HepG2 (cell line): ENCODE measurements around the gene ZBTB20. TPM values are rescaled to one million over a fixed set of nuclear protein-coding genes. Genes with fewer than 3 reads are reported as not detected.

Source experiments
- ATAC-seq: fragments of 200-7000 bp; cut with Tn5 transposase; 3 replicates; pipeline ENCODE4 v1.9.1; 2020; ENCODE audit warnings: mild to moderate bottlenecking, moderate library complexity
- BruUV-seq: library from RNA; stranded (reverse); fragments of 400-500 nt; replicated peaks from 2 replicates; lab custom pipeline; 2021; lab: Mats Ljungman, UMichigan
- CTCF ChIA-PET: fragments of 300-600 bp; formaldehyde crosslinking; extraction: SDS; loops from one replicate; lab custom pipeline; 2021; ENCODE audit warnings: low total read pairs, inconsistent platforms, low intra/inter-chr PET ratio; lab: Yijun Ruan, JAX
- POLR2A ChIA-PET: fragments of 350-600 bp; sonication (Branson Sonifier 250); formaldehyde crosslinking; loops from one replicate; lab custom pipeline; 2020; ENCODE audit warnings: antibody characterized with exemption, inconsistent platforms; lab: Yijun Ruan, JAX
- DNase-seq: peaks from one replicate; pipeline ENCODE4 v3.0.0-alpha.2; 2015; ENCODE audit warnings: low spot score
- FAIRE-seq: peaks from 3 replicates; lab custom pipeline; 2011; peaks lifted over from hg19 to GRCh38; lab: Jason Lieb, UNC
- H2AFZ ChIP-seq: one replicate; pipeline ENCODE4 v1.6.1; 2011; ENCODE audit warnings: low read length, inconsistent platforms
- H3K27ac ChIP-seq: fragments of 300-600 bp; 3 replicates; pipeline ENCODE4 v1.8.0; 2011; ENCODE audit warnings: mixed run types, mild to moderate bottlenecking, mixed read lengths, low read length, inconsistent platforms; ENCODE audit not compliant: insufficient read depth; ENCODE audit errors: extremely low read length
- H3K27me3 ChIP-seq, 2 experiments: fragments of 200-600 bp in 1 of 2; 2 replicates in 1 of 2; 3 replicates in 1 of 2; pipeline versions ENCODE4 v1.6.0 to v1.8.0; 2011; ENCODE audit warnings: low read length in 2 of 2, mild to moderate bottlenecking in 2 of 2, moderate library complexity in 2 of 2, inconsistent platforms in 1 of 2; ENCODE audit not compliant: insufficient read depth in 2 of 2, control insufficient read depth in 1 of 2
- H3K36me3 ChIP-seq, 2 experiments: fragments of 200-600 bp in 1 of 2; replicated peaks in 1 of 2; 2 replicates in 1 of 2; 3 replicates in 1 of 2; pipeline versions ENCODE4 v1.5.1 to v1.8.0; 2011; ENCODE audit warnings: low read length in 2 of 2, inconsistent platforms in 1 of 2; ENCODE audit not compliant: insufficient read depth in 2 of 2, control insufficient read depth in 1 of 2
- H3K4me1 ChIP-seq: 2 replicates; pipeline ENCODE4 v1.5.1; 2012; ENCODE audit warnings: low read length, inconsistent platforms; ENCODE audit not compliant: insufficient read depth
- H3K4me2 ChIP-seq: 2 replicates; pipeline ENCODE4 v1.6.0; 2011; ENCODE audit warnings: low read depth, low read length, inconsistent platforms
- H3K4me3 ChIP-seq, 3 experiments: fragments of 200-600 bp in 1 of 3; sonication (generic), shearing (Covaris generic) in 1 of 3; replicated peaks in 1 of 3; 2 replicates each; pipeline ENCODE4 v1.5.1; 2011 to 2016; ENCODE audit warnings: low read length in 3 of 3, inconsistent platforms in 2 of 3, low read depth in 2 of 3, mild to moderate bottlenecking in 2 of 3, control low read depth in 1 of 3, mixed read lengths in 1 of 3; ENCODE audit not compliant: insufficient read depth in 1 of 3
- H3K79me2 ChIP-seq: one replicate; pipeline ENCODE4 v1.6.1; 2011; ENCODE audit warnings: low read length, inconsistent platforms; ENCODE audit not compliant: insufficient read depth
- H3K9ac ChIP-seq: 2 replicates; pipeline ENCODE4 v1.6.0; 2011; ENCODE audit warnings: mild to moderate bottlenecking, low read depth, low read length, inconsistent platforms; ENCODE audit not compliant: insufficient read depth
- H3K9me3 ChIP-seq: 2 replicates; pipeline ENCODE4 v1.5.1; 2012; ENCODE audit warnings: mild to moderate bottlenecking, low read length
- H4K20me1 ChIP-seq: 2 replicates; pipeline ENCODE4 v1.6.0; 2011; ENCODE audit warnings: inconsistent platforms, mild to moderate bottlenecking, low read length, moderate library complexity; ENCODE audit not compliant: insufficient read depth
- ARHGAP35 ChIP-seq: sonication (generic); formaldehyde crosslinking; IDR thresholded peaks from 2 replicates; pipeline ENCODE4 v1.9.0; 2022; ENCODE audit warnings: mild to moderate bottlenecking, inconsistent platforms, moderate library complexity, missing genetic modification reagents, borderline replicate concordance
- BCL3 ChIP-seq: sonication (generic); formaldehyde crosslinking; IDR thresholded peaks from 2 replicates; pipeline ENCODE4 v1.5.1; 2020; ENCODE audit warnings: mild to moderate bottlenecking, missing genetic modification reagents, moderate library complexity
- BRF2 ChIP-seq: sonication (generic); formaldehyde crosslinking; IDR thresholded peaks from 2 replicates; pipeline ENCODE4 v1.8.1; 2022; ENCODE audit warnings: mild to moderate bottlenecking, missing genetic modification reagents
- EEA1 ChIP-seq: sonication (generic); formaldehyde crosslinking; IDR thresholded peaks from 2 replicates; pipeline ENCODE4 v1.5.1; 2020; ENCODE audit warnings: mild to moderate bottlenecking, missing genetic modification reagents, borderline replicate concordance
- KLF12 ChIP-seq: sonication (generic); formaldehyde crosslinking; IDR thresholded peaks from 2 replicates; pipeline ENCODE4 v1.4.0; 2020; ENCODE audit warnings: missing genetic modification reagents, borderline replicate concordance
- NONO ChIP-seq, 2 experiments: fragments of 450-650 bp in 1 of 2; sonication (generic) in 1 of 2; formaldehyde crosslinking in 1 of 2; IDR thresholded peaks in 1 of 2; conservative IDR thresholded peaks in 1 of 2; 2 replicates each; pipeline versions ENCODE4 v1.6.1 to v1.8.0; 2017 to 2022; ENCODE audit warnings: mild to moderate bottlenecking in 1 of 2, missing genetic modification reagents in 1 of 2, moderate library complexity in 1 of 2
- POLR2A ChIP-seq, 2 experiments: IDR thresholded peaks; 2 replicates each; pipeline ENCODE4 v1.6.1; 2011; ENCODE audit warnings: low read depth in 2 of 2, low read length in 2 of 2, mild to moderate bottlenecking in 1 of 2, moderate library complexity in 1 of 2; ENCODE audit not compliant: insufficient read depth in 1 of 2
- RFXAP ChIP-seq: sonication (generic); formaldehyde crosslinking; IDR thresholded peaks from 2 replicates; pipeline ENCODE4 v1.4.0; 2020; ENCODE audit warnings: missing genetic modification reagents, borderline replicate concordance
- SKI ChIP-seq: fragments of 450-650 bp; IDR thresholded peaks from one replicate; pipeline ENCODE4 v1.6.1; 2018; ENCODE audit warnings: mild to moderate bottlenecking; ENCODE audit not compliant: partially characterized antibody
- TBL1XR1 ChIP-seq: fragments of 150-350 bp; IDR thresholded peaks from 2 replicates; pipeline ENCODE4 v1.6.1; 2014; ENCODE audit warnings: borderline replicate concordance, low read length; ENCODE audit not compliant: partially characterized antibody
- THAP9 ChIP-seq: sonication (generic); formaldehyde crosslinking; IDR thresholded peaks from 2 replicates; pipeline ENCODE4; 2020; ENCODE audit warnings: missing genetic modification reagents, mild to moderate bottlenecking, borderline replicate concordance
- ZBTB37 ChIP-seq: sonication (generic); formaldehyde crosslinking; IDR thresholded peaks from 2 replicates; pipeline ENCODE4 v1.4.0; 2020; ENCODE audit warnings: mild to moderate bottlenecking, missing genetic modification reagents
- ZNF207 ChIP-seq: fragments of 450-650 bp; IDR thresholded peaks from 2 replicates; pipeline ENCODE4 v1.6.1; 2016; ENCODE audit warnings: antibody characterized with exemption, borderline replicate concordance
- ZNF740 ChIP-seq: sonication (generic); formaldehyde crosslinking; IDR thresholded peaks from 2 replicates; pipeline ENCODE4 v1.4.0; 2020; ENCODE audit warnings: missing genetic modification reagents
- WGBS: methylation state at CpG from one replicate; pipeline ENCODE4 v1.1.6; 2017; ENCODE audit warnings: low lambda C conversion rate; 5-methylcytosine and 5-hydroxymethylcytosine counted together
- in situ Hi-C: cut with HindIII; loops from 2 replicates; pipeline ENCODE4 v1.10.0; 2017; ENCODE audit warnings: low pct_unique_long_range_greater_than_20kb; ENCODE audit not compliant: extremely low pct_ligation_motif_present
- intact Hi-C: fragments of 100-400 bp; cut with micrococcal nuclease; formaldehyde crosslinking; loops from one replicate; pipeline ENCODE4 v1.10.0; 2022; ENCODE audit not compliant: unreplicated experiment
- polyA plus RNA-seq, 8 experiments: library from polyadenylated mRNA; depleted of rRNA in 3 of 8; stranded (reverse) in 7 of 8; unstranded in 1 of 8; fragments of >200 nt; fragmentation: Illumina TruSeq in 4 of 8; extraction: Trizol in 4 of 8; gene quantifications; 2 replicates each; pipeline versions ENCODE4 v1.2.1 to v1.2.3, GENCODE V29; 2011 to 2016; ENCODE audit warnings: low read depth in 4 of 8, missing spikeins in 1 of 8, mixed read lengths in 1 of 8; ENCODE audit not compliant: insufficient read depth in 1 of 8
- total RNA-seq, 5 experiments: library from RNA; depleted of rRNA; stranded (reverse); fragments of >200 nt; fragmentation: Illumina TruSeq; extraction: Trizol; gene quantifications; 2 replicates each; pipeline ENCODE4 v1.2.3, GENCODE V29; 2016; ENCODE audit warnings: low read depth in 1 of 5

ZBTB20 gene
- total and polyA plus RNA-seq, 2 of the 13 experiments (the other 11 are each of a cell fraction or from before 2014, with no cell fraction given) = 1.9 to 8.8 TPM

- TF ChIP-seq RFXAP (CRISPR knock-in tag) (no peak), THAP9 (CRISPR knock-in tag) (no peak), ZNF740 (no peak)
These were observed 85.1 kb downstream of the ZBTB20 start (continued) for GRCh38 chr3:115062009-115062408.

- TF ChIP-seq EEA1 (CRISPR knock-in tag) (no peak), SKI (no peak), BCL3 (no peak), NONO (IDR thresholded peaks at IDR 0.05) (no peak), NONO (CRISPR knock-in tag; conservative IDR thresholded peaks at IDR 0.05) (no peak), KLF12 (CRISPR knock-in tag) (no peak), ZNF207 (no peak), BRF2 (CRISPR knock-in tag) (no peak), ZBTB37 (CRISPR knock-in tag) (no peak), POLR2A (IDR thresholded peaks at IDR 0.05; ENCODE audit: insufficient read depth in 1 of 2, low read depth in 2 of 2, low read length in 2 of 2) (no peak), ARHGAP35 (CRISPR knock-in tag) (no peak), TBL1XR1 (no peak)
- TF ChIP-seq, all 625 proteins: peak for 0
- Histone ChIP-seq H3K9me3 (no peaks in the 10 kb centered on the region), H3K4me3 (no peak overlapping the region), H3K79me2 (no peaks in the 10 kb centered on the region), H3K27me3 (no peaks in the 10 kb centered on the region), H2AFZ (no peak overlapping the region), H3K9ac (no peak overlapping the region), H3K4me1 (no peaks in the 10 kb centered on the region), H3K4me2 (no peak overlapping the region), H4K20me1 (no peaks in the 10 kb centered on the region), H3K27ac (no peak overlapping the region), H3K36me3 (no peaks in the 10 kb centered on the region)
- no peak for DNase-seq
- no peak for FAIRE-seq
- 32% methylated on average over 3 of the region's 3 CpGs for WGBS
- no peak for ATAC-seq
- intact Hi-C loops = no loop called here
- no TSS peak for BruUV-seq
- ChIA-PET CTCF (no interaction called here), POLR2A (no interaction called here)
- in situ Hi-C loops = no loop called here
These were observed 94.2 kb downstream of the ZBTB20 start for GRCh38 chr3:115052906-115053305.
